SH-SY5Y (cell line): Measurements from ENCODE around the gene CHMP6.

ENCODE experiments used
- GATA2 ChIP-seq: IDR thresholded peaks from 2 replicates; pipeline ENCODE4 v1.6.1; 2011; ENCODE audit warnings: mild to moderate bottlenecking, low read depth, low read length
- GATA3 ChIP-seq: IDR thresholded peaks from 2 replicates; pipeline ENCODE4 v1.6.1; 2011; ENCODE audit warnings: low read depth, mild to moderate bottlenecking, low read length, moderate library complexity

GRCh38 chr17:80967404-80967872 lies 24.2 kb upstream of the CHMP6 start:
- TF ChIP-seq GATA2 (no peak), GATA3 (no peak)
